Stimulated activated CD8-positive, alpha-beta memory T cell treated with anti-CD3 and anti-CD28 coated beads, Interleukin-12 subunit alpha, Interleukin-12 subunit beta, amount 100 ng/mL, for 1 hour (primary cell): Measurements from ENCODE around the gene BST1.

Experiments used
- DNase-seq: peaks from one replicate; pipeline ENCODE4 v3.0.0-alpha.2; 2020; ENCODE audit warnings: low read depth

Gene BST1

GRCh38 chr4:15779306-15779705, 76.4 kb downstream of the BST1 start:
- no peak for DNase-seq

- DNase-seq, result no peak
Measured at GRCh38 chr4:15779809-15780208, 76.9 kb downstream of the BST1 start.

- no peak for DNase-seq
Measured at GRCh38 chr4:15781427-15782095, 78.7 kb downstream of the BST1 start.
